Measurements from ENCODE around the gene NLRP6.

NLRP6 gene

GRCh38 chr11:299951-300735, 21.9 kb downstream of the NLRP6 start:
- H3F3A ChIP-seq (ENCODE audit: control insufficient read depth, insufficient read depth) = peaks cover 3% of the 10 kb centered on the region; the same call in 1 of the 2 replicates
- no peaks in the 10 kb centered on the region for H3K9me2 ChIP-seq (replicated peaks; ENCODE audit: control insufficient read depth, low read length)
- no peaks in the 10 kb centered on the region for H3K9me3 ChIP-seq (ENCODE audit: control insufficient read depth, insufficient read depth, low read length)
- TF ChIP-seq EZH2phosphoT487 (IDR thresholded peaks at IDR 0.05; ENCODE audit: borderline replicate concordance, low read length) = no peak
- no peak for TF ChIP-seq CTCF (IDR thresholded peaks at IDR 0.05; ENCODE audit: low read depth, low read length, poor library complexity, severe bottlenecking)
- no peaks in the 10 kb centered on the region for H3K36me3 ChIP-seq (ENCODE audit: control insufficient read depth, low read length)
- H3K4me3 ChIP-seq (ENCODE audit: low read length) = no peak overlapping the region
- H3K27me3 ChIP-seq (ENCODE audit: control insufficient read depth, low read length) = peaks cover 6% of the 10 kb centered on the region; the same call in 1 of the 2 replicates
- no peak overlapping the region for H3K27ac ChIP-seq (ENCODE audit: low read depth, low read length)
- H3K4me2 ChIP-seq (ENCODE audit: low read length) = no peak overlapping the region
- peaks cover 18% of the 10 kb centered on the region for H3K4me1 ChIP-seq (ENCODE audit: control insufficient read depth, low read length)
- no peaks in the 10 kb centered on the region for H4K20me1 ChIP-seq (ENCODE audit: control insufficient read depth, insufficient read depth, low read depth, low read length)
- H3K79me2 ChIP-seq (ENCODE audit: control insufficient read depth, low read length) = no peaks in the 10 kb centered on the region

- Histone ChIP-seq H3K9me2 (replicated peaks; ENCODE audit: control insufficient read depth, low read length) (no peaks in the 10 kb centered on the region), H3K36me3 (ENCODE audit: control insufficient read depth, low read length) (no peaks in the 10 kb centered on the region), H3K4me3 (ENCODE audit: low read length) (peak overlapping the region; percentile 18; the same call in 1 of the 2 replicates), H3F3A (ENCODE audit: control insufficient read depth, insufficient read depth) (peaks cover 3% of the 10 kb centered on the region; the same call in 1 of the 2 replicates), H3K27ac (ENCODE audit: low read depth, low read length) (no peak overlapping the region), H3K9me3 (ENCODE audit: control insufficient read depth, insufficient read depth, low read length) (no peaks in the 10 kb centered on the region), H3K4me2 (ENCODE audit: low read length) (peak overlapping the region; percentile 41), H3K4me1 (ENCODE audit: control insufficient read depth, low read length) (peaks cover 25% of the 10 kb centered on the region), H3K27me3 (ENCODE audit: control insufficient read depth, low read length) (peaks cover 6% of the 10 kb centered on the region; the same call in 1 of the 2 replicates), H3K79me2 (ENCODE audit: control insufficient read depth, low read length) (no peaks in the 10 kb centered on the region), H4K20me1 (ENCODE audit: control insufficient read depth, insufficient read depth, low read depth, low read length) (no peaks in the 10 kb centered on the region)
- TF ChIP-seq EZH2phosphoT487 (IDR thresholded peaks at IDR 0.05; ENCODE audit: borderline replicate concordance, low read length) (no peak), CTCF (IDR thresholded peaks at IDR 0.05; ENCODE audit: low read depth, low read length, poor library complexity, severe bottlenecking) (no peak)
These were observed 25.2 kb downstream of the NLRP6 start for GRCh38 chr11:303363-303762.

GRCh38 chr11:304061-304506, 25.9 kb downstream of the NLRP6 start:
- H3K9me3 ChIP-seq (ENCODE audit: control insufficient read depth, insufficient read depth, low read length) = no peaks in the 10 kb centered on the region
- peaks cover 26% of the 10 kb centered on the region for H3K4me1 ChIP-seq (ENCODE audit: control insufficient read depth, low read length)
- peaks cover 3% of the 10 kb centered on the region; the same call in 1 of the 2 replicates for H3F3A ChIP-seq (ENCODE audit: control insufficient read depth, insufficient read depth)
- peaks cover 6% of the 10 kb centered on the region; the same call in 1 of the 2 replicates for H3K27me3 ChIP-seq (ENCODE audit: control insufficient read depth, low read length)
- no peak overlapping the region for H3K4me2 ChIP-seq (ENCODE audit: low read length)
- no peaks in the 10 kb centered on the region for H3K36me3 ChIP-seq (ENCODE audit: control insufficient read depth, low read length)
- no peaks in the 10 kb centered on the region for H3K79me2 ChIP-seq (ENCODE audit: control insufficient read depth, low read length)
- TF ChIP-seq CTCF (IDR thresholded peaks at IDR 0.05; ENCODE audit: low read depth, low read length, poor library complexity, severe bottlenecking) (no peak), EZH2phosphoT487 (IDR thresholded peaks at IDR 0.05; ENCODE audit: borderline replicate concordance, low read length) (no peak)
- no peak overlapping the region for H3K27ac ChIP-seq (ENCODE audit: low read depth, low read length)
- no peak overlapping the region for H3K4me3 ChIP-seq (ENCODE audit: low read length)
- H4K20me1 ChIP-seq (ENCODE audit: control insufficient read depth, insufficient read depth, low read depth, low read length) = no peaks in the 10 kb centered on the region
- no peaks in the 10 kb centered on the region for H3K9me2 ChIP-seq (replicated peaks; ENCODE audit: control insufficient read depth, low read length)
